ENCODE results near the gene MCUR1. TPM values are rescaled to one million over a fixed set of nuclear protein-coding genes. Genes with fewer than 3 reads are reported as not detected.
A peak's percentile ranks its signal among the peaks of the same experiment; 100 is the strongest.
"Not testable (repeated sequence)": the region's sequence is repeated elsewhere in the genome, so short reads cannot be mapped to it uniquely, and the experiment has no call there.

Gene MCUR1
- total RNA-seq, 1 donor from 2014 or later = 22.7 TPM

- ATAC-seq = no peak
- intact Hi-C loops (cut with DNase I) = no loop called here
Measured at GRCh38 chr6:13831615-13832014, 17.3 kb upstream of the MCUR1 start.

DNA sequence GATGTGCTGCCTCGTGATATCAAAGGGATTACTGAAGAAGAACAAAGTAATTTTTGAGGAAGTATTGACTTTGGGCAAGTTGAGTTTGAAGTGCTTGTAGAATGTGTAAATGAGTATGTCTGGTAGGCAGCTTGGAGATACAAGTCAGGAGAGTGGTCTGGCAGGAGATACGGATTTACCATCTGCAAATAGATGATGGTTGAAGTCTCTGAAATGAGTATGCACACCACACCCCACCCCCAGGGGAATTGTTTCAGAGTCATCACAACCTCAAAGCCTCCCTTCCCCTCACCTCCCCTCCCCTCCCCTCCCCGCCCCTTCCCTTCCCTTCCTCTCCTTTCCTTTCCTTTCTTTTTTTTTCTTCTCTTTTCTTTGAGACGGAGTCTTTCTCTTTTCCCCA is 16.4 kb upstream of the MCUR1 start:
- no peak for ATAC-seq
- intact Hi-C loops (cut with DNase I) = no loop called here

More at GRCh38 chr6:13831615-13832014, 17.3 kb upstream of the MCUR1 start:
- no peak for DNase-seq (ENCODE audit: low spot score)

DNA sequence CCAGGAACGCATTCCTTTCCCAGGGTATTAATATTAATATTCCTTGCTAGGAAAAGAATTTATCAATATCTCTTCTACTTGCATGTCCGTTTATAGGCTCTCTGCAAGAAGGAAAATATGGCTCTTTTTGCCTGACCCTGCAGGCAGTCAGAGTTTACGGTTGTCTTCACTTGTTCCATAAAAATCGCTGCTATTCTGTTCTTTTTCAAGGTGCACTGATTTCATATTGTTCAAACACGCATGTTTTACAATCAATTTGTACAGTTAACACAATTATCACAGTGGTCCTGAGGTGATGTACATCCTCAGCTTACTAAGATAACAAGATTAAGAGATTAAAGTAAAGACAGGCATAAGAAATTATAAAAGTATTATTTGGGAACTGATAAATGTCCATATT is 15.1 kb upstream of the MCUR1 start:
- ATAC-seq; DNase-seq (ENCODE audit: low spot score); intact Hi-C loops (cut with DNase I): not testable (repeated sequence)

More for the DNA sequence above, 16.4 kb upstream of the MCUR1 start:
- DNase-seq (ENCODE audit: low spot score) = no peak

- DNase-seq (ENCODE audit: low spot score); ATAC-seq; intact Hi-C loops (cut with DNase I): not testable (repeated sequence)
Measured at GRCh38 chr6:13828656-13829301, 14.4 kb upstream of the MCUR1 start.

DNA sequence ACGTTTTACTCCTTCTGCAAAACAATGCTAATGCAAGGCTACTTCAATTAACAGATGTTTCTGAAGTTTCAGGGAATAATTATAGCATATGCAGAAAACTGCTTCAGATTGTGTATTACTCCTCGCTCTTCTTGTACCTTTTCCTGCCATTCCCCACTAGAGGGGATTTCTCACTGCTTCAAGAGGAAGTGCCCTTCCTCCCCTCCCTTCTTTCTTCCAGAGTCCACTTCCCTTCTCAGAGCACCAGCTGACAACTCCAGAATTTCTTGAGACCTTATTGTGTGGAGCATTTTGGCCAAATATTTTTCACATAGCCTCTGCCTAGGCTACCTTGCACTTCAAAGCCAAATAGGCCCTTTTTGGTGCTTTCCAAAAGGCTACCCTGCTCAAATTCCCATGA is 12.7 kb upstream of the MCUR1 start:
- intact Hi-C loops (cut with DNase I) = no loop called here
- ATAC-seq (no peak), DNase-seq (ENCODE audit: low spot score) (no peak)

- intact Hi-C loops (cut with DNase I) = no loop called here
- no peak for DNase-seq (ENCODE audit: low spot score)
- ATAC-seq = no peak
Measured at GRCh38 chr6:13825871-13826270, 11.5 kb upstream of the MCUR1 start.

DNA sequence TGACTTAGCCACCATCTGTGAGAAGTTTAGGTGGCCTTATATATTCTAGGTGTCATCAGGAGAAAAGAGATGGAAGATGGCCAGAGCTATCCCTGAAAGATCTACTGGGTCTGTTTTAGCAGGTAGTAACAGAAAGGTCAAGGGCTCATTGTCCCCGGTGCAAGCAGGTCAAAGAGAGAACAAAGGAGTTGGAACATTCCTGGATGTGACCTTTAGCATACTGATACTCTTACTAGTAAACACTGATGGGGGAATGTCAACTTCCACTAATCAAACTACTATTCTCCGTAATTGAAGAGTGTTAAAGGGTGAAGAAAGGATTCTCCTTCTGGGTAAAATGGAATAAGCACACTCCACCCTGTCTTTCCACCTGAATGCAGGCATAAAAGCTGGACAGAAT is 4.0 kb upstream of the MCUR1 start:
- intact Hi-C loops (cut with DNase I) = no loop called here
- ATAC-seq (no peak), DNase-seq (ENCODE audit: low spot score) (no peak)

DNA sequence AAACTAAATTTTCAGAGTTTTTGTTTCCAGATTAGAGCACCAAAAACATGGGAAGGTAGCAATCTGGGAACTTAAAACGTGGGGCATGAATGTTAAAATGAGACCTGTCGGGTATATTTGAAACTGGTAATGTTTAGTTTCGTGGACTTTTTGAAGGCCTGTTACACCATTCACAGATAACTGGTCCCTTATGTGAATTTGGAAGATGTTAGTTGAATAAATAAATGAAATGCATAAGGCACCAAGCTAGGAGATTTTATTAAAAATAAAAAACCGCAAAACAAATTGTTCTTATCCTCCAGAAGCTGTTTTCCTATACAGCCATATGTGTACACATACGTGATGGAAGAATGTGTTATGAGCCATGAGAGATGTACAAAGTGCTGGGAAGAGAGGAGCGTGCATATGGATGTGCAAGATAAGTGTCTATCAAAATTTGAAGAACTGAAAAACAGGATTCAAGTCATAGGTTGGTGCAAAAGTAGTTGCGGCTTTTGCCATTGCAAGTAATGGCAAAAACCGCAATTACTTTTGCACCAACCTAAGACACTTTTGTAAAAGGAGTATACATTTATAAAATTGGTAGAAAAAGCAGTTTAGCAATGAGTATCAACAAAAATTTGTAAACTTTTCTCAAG is 700 bp upstream of the MCUR1 start:
- ATAC-seq = no peak
- no peak for DNase-seq (ENCODE audit: low spot score)
- intact Hi-C loops (cut with DNase I) = no loop called here

DNA sequence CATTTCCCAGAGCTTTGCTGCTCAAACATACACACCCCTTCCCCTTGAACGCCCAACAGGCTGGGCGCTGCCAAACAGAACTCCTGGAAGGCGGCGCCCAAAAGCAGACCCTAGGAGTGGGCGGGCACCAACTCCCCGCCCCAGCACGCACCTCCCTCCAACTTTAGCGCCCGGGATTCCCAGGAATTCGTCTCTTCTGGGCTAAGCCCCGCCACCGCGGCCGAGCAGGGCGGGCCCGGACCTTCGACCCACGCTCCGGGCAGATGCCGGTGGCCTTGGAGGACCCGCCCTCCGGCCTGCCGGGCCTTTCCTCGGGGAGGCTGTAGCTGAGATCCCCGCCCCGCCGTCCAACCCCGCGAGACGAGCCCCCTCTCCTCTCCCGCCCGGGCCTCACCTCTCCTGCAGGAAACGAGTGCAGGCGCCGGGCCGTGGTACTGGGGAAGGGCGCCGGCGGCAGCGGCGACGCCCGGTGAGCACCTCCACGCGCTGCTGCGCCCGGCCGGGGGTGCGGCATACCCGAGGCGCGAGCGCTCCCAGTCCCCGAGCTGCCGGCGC is 659 bp downstream of the MCUR1 start:
- DNase-seq (ENCODE audit: low spot score) = peak; percentile 78
- intact Hi-C loops (cut with DNase I) = no loop called here
- peak; percentile 45 for ATAC-seq

- ATAC-seq (no peak), DNase-seq (ENCODE audit: low spot score) (no peak)
- intact Hi-C loops (cut with DNase I) = no loop called here
Measured at GRCh38 chr6:13813026-13813425, 1.3 kb downstream of the MCUR1 start.

DNA sequence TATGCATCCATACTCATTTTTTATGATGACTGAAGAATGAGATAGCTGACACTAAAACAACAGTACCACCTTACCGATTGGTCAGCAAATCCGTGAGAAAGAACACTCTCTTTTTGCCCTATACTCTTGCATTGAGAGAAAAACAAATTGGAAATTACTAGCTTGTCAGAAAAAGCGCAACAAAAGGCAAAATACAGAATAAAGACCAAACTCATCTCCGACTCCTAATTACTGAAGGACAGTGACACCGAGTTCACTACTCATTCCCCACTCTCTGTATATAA is 2.1 kb downstream of the MCUR1 start:
- DNase-seq (ENCODE audit: low spot score) (no peak), ATAC-seq (no peak)
- intact Hi-C loops (cut with DNase I) = no loop called here

DNA sequence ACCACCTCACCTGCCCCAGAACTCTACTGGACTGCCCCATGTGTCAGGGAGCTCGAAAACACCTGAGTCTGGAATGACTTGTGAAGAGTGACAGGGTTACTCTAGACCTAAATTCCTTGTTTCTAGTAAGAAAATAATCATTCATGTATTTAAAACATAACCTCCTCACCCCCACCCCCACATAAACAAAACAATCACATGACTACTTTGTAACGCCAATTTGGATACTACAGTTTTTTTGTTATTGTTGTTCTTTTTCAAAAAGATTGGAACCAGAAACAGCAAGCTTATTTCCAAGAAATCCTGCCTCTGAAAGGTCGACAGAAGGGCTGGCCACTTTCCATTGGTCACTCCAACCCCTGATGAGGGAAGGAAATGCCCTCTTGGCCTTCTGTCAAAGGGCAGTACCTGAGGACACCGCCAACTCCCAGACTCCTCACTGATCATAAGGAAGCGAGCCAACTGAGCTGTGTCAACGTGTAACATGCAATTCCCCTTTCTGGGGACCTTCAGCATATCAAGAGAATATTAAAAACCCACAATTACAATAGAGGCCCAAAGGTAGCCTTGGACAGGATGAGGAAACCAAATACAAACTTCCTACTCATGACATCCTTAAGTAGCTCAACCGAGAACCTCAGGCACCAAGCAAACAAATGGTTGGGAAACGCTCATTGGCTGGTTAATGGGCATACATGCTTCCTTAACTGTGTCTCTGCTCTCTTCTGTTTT is 2.6 kb downstream of the MCUR1 start:
- no peak for ATAC-seq
- DNase-seq (ENCODE audit: low spot score) = no peak
- intact Hi-C loops (cut with DNase I) = no loop called here

GRCh38 chr6:13810688-13811446 is 3.5 kb downstream of the MCUR1 start:
- intact Hi-C loops (cut with DNase I) = no loop called here
- no peak for DNase-seq (ENCODE audit: low spot score)
- ATAC-seq = no peak

- DNase-seq (ENCODE audit: low spot score) (no peak), ATAC-seq (no peak)
- intact Hi-C loops (cut with DNase I) = no loop called here
Measured at GRCh38 chr6:13808801-13809200, 5.6 kb downstream of the MCUR1 start.

- no peak for DNase-seq (ENCODE audit: low spot score)
- intact Hi-C loops (cut with DNase I) = no loop called here
- no peak for ATAC-seq
Measured at GRCh38 chr6:13807696-13808095, 6.7 kb downstream of the MCUR1 start.

GRCh38 chr6:13803581-13803980 is 10.8 kb downstream of the MCUR1 start:
- DNase-seq (ENCODE audit: low spot score) = no peak
- no peak for ATAC-seq
- intact Hi-C loops (cut with DNase I) = no loop called here

DNA sequence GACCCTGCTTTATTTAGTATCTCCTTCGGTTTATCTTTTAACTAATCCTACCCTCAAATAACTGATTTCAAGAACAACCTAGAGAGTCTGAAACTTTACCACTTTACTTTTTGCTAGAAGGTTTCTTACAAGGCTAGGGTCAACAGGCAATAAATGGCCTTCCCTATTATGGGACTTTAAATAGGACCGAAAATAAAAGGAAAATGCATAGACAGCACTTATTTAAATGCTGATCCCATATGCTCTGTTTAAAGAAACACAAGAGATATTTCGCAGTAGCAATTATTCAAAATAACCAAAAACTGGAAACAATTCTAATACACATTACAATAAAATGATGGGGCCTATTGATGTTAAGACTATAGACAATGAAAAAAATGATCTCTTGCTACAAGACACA is 13.7 kb downstream of the MCUR1 start:
- no peak for ATAC-seq
- intact Hi-C loops (cut with DNase I) = no loop called here
- DNase-seq (ENCODE audit: low spot score) = no peak

DNA sequence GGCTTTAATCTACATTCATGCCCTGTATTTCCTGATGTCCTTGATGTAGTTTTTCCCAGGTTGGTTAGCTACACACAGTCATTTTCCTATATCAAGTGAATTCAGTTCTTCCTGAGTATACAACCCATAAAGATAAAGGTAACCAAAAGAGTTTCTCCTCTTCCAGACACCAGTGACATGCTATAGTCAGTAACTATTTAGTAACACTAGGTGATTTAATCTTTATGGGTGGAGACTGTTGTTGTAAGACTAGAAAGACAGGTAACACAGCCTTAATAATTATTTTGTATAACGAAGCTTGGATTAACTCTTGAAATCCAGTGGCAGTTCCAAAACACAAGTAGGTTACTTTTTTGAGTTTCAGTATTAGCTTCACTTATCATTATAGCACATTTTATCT is 17.6 kb downstream of the MCUR1 start:
- ATAC-seq = no peak
- no peak for DNase-seq (ENCODE audit: low spot score)
- intact Hi-C loops (cut with DNase I) = loop anchor here (2.0 kb wide), 1 partner anchor 70 kb away; no protein-coding TSS in a partner anchor

DNA sequence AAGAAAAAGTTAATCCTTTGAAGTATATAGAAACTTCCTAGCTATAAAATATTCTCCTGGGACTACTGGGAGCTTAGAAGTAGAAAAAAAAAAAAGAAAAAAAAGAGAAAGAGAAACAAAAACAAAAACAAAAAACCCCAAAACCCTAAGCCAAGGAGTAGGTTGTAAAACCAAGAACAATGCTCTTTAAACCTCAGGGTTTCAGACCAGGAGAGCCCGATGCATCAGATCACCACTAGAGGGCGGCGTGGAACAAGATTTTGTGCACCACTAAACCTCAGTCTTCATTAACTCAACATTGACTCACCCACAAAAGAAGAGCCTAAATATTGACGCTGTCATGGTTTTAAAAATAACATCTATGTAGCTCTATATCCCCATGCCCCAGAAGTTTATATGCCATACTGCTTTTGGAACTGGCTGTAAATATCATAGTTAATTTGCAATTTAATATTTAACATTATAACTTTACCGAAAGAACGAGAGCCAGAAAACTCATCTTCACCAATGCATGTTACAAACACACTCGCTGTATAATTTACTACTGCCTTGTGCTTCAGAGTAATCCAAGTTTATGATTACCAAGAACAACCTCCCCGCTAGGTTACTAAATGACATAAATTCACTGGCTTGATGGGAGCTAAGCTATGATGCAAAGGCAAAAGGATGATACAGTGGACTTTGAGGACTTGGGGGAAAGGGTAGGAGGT is 19.2 kb downstream of the MCUR1 start:
- ATAC-seq = peak; percentile 90
- DNase-seq (ENCODE audit: low spot score) = peak; percentile 92
- intact Hi-C loops (cut with DNase I) = no loop called here

Data from sciatic nerve (tissue), 2 donors.